Measurements from ENCODE around the gene LIF.
"Not testable (repeated sequence)": the region's sequence is repeated elsewhere in the genome, so short reads cannot be mapped to it uniquely, and the experiment has no call there.

Gene LIF

DNA sequence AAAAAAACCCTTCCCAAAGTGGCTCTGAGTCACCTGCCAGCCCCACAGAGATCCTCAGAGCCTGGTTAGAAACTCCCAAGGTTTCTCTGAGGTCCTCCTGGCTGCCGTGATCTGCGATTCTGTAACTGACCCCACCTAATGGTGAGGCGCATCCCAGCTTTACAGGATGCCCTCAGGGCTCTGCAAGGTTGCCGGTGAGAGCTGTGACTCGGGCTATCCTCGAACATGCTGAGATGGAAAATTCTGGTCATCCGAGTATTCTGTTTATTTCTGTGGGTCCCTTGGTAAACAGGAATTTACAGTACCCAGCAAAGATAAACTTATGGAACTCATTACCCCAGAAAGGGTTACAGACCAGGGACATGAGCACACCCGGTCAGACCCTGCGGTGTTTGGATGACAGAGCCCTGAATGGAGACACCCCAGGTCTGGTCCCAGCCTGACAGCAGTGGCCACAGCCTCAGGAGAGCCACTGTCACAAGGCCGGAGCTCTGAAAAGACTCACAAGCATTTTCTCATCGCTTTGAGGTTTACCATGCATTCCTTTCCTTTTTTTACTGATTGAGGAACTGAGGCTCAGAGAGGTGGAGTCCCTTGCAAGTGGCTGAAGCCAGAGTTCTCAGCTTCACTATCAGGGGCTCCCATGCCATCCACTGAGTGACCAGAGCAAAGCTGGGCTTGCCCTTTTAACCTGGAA is 22.2 kb downstream of the LIF start:
- FAIRE-seq, result peak; percentile 75

DNA sequence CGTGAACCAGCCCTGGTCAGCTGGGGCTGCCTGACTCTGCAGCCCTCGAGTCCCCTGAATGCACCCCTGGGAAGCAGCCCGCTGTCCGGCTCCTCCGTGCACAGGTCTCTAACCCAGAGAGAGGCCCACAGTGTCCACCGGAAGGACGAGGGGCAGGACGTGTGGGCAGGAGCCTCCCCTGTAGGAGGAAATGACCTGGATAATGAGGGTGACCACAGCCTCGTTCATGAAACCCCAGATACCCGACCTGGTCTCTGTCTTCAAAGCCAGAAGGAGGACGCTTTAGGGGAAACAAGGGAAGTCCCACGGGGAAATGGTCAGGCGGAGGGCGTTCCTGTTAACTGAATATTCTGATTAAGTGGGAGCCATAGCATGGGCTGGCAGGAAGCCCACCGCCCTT is 23.3 kb downstream of the LIF start:
- FAIRE-seq, result no peak

DNA sequence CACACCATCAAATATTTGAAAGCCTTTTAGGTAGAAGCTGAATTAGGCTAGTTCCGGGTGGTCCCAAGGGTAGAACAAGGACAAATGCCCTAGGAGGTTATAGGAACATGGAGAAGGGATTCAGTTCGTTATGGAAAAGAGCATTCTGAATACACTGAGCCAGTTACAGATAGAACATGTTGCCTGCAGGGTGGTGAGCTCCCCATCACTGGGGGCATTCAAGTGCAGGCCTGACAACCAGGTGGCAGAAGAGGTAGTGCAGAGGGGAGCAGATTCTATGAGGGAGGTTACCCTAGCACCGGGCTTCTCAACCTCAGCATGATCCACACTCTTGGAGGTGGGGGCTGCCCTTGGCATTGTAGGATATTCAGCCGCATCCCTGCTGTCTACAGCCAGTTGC is 24.2 kb downstream of the LIF start:
- no peak for FAIRE-seq

DNA sequence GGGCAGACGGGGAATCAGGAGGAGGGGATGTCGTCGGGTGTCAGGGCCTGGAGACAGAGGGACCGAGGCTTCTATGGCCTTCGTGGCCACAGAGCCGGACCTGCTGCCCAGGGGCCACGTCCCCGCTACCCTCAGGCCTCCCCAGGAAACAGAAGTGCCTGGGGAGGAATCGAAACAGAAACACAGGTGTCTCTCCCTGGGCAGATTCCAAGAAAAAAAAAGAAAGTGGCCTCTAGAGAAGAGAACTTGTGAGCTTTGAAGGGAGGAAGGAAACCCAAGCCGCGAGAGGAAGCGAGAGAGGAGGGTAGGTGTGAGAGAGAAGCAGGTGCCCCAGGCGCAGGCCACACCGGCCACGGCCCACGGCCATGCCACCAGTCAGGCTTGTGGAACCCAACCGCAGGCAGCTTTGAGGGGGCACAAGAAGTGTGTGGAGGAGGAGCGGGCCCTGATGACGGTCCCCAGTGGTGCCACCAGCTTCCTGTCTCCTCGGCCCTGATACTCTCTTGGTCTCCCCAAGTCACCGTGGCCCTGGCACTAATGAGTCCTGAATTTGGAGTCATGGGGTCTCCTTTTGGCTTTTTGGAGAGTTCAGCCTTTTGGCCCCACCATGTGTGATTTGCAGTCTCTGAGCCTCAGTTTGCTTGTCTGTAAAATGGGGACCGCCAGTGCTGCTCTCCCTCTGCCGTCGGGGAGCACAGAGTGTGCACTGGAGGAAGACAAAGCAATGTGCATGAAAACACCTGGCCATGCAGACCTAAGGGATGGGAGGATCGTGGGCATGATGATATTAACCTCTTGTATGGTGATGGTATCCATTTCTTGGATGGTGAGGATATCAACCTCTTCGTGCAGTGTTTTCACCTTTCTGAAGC is 25.2 kb downstream of the LIF start:
- FAIRE-seq, result no peak

DNA sequence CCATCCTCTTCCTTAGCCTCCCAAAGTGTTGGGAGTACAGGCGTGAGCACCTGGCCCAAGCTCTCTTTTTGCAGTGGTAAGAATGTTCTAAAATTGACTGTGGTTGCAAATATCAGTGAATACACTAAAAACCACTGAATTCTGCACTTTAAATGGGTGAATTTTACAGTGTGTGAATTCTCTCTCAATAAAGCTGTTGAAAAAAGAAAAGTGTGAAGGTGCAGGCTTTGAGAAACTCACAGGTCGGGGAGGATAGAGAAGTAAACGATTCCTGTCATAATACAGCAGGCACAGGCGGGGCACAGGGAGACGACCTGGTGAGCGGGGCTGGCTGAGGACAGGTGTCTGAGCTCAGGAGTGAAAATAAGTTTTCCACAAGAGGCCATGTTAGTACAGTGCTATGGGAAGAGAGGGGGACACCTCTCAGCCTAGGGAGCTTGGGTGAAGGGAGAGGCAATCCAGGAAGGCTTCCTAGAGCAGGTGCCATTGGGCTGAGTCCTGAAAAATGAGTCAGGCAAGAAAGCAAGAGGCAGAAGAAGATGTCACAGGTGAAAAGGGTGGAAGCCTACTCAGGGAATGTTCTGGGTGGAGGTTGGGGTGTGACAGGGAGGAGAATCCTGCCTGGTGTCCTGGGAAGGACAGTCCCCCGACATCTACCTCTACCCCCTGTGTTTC is 26.1 kb downstream of the LIF start:
- no peak for FAIRE-seq

DNA sequence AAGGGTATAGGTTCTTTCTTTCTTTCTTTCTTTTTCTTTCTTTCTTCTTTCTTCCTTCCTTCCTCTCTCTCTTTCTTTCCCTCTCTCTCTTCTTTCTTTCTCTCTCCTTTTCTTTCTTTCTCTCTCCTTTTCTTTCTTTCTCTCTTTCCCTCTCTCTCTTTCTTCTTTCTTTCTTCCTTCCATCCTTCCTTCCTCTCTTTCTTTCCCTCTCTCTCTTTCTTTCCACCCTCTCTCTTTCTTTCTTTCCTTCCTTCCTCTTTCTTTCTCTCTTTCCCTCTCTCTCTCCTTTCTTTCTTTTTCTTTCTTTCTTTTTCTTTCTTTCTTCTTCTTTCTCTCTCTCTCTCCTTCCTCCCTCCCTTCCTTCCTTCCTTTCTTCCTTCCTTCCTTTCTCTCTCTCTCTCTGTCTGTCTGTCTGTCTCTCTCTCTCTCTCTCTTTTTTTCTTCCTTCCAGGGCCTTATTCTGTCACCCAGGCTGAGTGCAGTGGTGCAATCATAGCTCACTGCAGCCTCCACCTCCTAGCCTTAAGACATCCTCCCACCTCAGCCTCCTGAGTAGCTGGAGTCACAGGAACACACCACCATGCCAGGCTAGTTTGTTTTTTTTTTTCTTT is 26.8 kb downstream of the LIF start:
- FAIRE-seq, result no peak

DNA sequence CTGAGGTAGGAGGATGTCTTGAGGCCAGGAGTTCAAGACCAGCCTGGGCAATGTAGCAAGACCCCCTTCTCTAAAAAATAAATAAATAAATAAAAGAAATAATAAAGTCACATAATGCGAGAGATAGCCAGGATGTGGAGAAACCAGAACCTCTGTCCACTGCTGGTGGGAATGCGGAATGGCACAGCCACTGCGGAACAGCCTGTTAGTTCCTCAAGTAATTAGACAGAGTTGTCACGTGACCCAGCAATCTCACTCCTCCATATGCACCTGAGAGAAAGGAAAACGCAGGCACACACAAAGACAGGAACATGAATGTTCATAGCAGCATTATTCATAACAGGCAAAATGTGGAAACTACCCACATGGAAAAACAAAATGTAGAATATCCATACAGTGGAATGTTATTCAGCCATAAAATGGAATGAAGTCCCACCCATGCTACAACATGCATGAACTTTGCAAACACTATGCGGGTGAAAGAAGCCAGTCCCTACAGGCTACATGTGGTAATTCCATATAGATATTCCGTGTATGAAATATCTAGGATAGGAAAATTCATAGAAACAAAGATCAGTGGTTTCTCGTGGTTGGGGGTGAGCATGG is 27.4 kb downstream of the LIF start:
- no peak for FAIRE-seq

DNA sequence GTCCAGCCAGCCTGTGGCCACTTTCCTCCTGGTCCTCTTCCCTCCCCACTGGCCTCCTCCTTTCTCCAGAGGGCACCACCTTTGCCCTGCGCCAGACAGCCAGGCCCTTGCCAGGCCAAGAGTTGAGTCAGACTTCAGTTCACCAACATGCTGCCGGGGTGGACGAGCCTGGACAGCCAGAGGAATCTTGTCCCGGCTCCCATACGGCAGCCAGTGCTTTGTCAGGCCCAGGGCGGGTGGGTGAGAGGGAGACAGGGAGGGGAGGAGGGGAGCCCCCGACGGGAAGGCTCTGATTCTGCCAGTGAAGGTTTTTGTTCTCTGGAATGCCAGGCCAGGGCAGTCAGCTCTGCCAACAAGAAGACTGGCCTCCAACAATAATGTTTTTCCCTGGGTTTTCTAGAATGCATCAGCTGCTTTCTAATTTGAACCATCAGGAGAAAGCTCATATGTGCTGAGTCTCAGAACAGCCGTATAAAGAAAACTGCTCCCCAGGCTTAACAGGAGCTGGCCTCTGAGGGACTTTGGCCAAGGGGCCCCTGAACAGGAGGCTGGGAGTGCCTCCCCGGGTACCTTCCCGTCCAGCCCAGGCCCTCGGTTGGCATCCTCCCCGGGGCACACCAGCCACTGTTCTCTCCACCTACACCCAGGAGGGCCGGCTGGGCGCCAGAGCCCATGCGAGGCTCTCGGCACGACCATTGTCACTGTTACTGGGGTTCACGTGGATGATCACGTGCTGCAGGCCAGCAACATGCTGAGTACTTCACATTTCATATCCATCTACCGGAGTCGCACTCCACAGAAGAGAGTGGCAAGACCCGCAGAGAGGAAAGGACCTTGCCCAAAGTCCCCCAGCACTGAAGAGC is 28.6 kb downstream of the LIF start:
- peak; percentile 8 for FAIRE-seq

DNA sequence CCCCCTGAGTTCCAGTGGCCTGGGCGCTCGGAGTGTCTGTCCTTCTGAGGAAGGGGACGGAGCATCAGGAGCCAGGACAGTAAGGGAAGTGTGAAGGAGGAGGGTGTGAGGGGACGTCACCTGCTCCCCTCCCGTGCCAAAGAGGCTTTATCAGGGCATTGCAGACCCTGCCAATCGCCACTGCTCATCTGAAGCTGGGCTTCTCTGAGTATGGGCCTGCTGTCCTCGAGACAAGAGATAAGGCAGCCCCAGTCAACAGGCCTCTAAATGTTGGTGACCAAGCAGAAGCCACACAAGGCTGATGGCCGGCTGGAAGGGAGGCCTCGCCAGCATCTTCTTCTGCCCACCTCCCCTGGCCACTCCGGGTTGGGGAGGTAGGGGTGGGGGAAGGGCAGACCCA is 29.8 kb downstream of the LIF start:
- no peak for FAIRE-seq

DNA sequence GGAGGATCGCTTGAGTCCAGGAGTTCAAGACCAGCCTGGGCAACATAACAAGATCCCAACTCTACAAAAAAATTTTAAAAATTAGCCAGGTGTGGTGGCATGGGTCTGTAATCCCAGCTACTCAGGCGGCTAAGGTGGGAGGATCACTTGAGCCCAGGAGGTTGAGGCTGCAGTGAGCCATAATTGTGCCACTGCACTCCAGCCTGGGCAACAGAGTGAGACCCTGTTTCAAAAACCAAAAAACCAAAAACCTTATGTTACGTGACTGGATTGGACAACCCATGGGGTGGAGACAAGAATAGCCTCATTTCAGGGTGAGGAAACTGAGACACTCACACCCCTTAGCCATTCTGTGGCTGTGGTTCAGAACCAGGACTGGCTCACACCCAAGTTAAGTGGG is 30.3 kb downstream of the LIF start:
- not testable (repeated sequence) for FAIRE-seq

DNA sequence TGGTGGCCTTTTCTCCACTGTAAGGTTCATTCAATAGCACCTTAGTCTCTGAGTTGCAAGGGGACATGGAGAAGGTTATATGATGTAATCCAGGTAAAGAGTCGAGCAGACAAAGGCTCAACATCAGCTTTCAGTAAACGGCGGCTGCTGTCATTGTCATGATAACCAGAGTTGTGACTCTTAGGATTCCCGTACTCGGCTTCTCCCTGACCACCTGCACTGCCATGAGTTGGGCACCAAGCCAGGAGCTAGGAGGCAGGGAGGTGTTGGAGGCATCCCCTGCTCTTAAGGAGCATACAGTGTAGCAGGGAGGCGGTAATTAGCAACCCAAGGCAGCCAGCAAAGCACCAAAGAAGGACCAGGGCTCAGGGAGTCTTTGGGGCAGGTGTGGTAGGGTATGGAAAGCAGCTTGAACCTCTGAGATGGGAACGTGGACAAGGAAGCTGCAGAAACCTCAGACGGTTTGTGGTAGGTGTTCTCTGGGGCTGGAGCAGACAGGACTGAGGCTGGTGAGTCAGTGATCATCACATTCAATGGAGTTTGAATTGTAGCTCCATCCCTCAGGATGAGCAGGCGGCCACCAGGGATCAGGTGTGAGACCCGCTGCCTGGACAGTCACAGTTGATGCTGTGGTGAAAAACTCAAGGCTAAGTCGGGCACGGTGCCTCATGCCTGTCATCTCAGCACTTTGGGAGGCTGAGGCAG is 31.7 kb downstream of the LIF start:
- no peak for FAIRE-seq

DNA sequence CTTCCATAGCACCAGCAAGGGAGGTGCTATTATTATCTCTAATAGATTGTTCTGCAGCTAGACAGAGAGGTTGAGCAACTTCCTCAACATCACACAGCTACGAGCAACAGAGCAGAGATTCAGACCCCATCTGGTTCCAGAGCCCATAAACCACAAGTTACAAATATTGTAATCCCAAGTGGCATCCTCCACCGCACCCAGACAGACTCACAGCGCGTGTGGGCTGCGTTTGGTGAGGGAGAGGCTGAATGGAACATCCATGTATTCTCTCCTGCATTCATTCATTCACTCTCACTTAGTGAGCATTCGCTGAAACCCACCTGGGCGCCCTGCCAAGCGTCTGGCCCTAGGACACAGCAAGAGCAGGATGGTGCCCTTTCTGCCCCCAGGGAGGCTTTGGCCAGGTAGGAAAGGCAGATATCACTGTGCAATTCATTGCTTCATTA is 33.5 kb downstream of the LIF start:
- FAIRE-seq, result no peak

DNA sequence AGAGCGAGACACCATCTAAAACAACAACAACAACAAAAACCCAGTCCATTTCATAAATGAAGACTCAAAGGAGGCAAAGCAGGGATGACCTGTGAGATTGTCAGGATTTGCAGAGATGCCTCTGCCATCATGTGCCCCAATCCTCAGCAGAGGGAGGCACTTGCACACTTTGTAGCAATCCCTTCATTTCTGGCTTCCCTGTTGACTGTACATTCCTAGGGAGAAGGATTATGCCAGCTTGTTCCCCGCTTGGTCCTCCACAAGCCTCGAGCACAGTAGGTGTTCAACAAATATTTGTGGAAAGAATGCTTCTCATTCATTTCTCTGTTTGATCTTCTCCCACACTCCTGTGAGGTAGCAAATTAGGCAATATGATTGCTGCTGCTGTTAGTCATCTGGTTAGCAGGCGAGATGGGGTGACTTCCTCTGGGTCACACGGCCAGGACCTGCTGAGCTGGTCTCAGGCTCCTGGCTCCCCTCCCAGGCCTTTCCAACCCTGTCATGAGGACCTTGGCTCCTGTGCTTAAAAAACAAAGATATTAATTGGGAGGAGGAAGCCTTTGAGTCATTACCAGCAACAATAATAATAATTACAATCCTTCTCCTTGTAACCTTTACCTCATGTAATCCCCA is 34.1 kb downstream of the LIF start:
- FAIRE-seq, result peak; percentile 100

DNA sequence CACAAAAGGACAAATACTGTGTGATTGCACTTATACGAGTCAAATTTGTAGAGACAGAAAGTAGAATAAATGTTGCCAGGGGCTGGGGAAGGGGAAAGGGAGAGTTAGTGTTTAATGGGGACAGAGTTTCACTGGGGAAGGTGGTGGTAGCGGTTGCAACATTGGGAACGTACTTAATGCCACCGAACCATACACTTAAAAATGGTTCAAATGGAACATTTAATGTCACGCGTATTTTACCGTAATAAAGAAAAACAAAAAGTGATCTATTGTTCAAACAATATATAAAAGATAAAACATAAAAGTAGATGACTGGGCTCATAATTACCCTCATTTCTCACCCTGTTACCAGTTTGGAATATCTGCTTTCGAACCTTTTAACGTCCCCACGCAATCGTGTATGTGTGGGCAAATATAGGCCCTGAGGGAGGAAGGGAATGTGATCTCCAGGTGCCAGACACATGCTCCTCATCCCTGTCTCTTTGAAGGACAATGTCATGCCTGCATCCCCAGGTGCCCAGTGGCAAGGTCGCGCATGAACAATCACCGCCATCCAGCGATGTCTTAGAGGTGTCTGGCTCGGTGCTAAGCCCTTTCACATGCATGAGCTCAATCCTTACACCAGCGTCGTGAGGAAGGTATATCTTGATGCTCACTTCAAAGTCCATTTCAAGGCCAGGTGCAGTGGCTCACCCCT is 35.3 kb downstream of the LIF start:
- FAIRE-seq, result peak; percentile 27

DNA sequence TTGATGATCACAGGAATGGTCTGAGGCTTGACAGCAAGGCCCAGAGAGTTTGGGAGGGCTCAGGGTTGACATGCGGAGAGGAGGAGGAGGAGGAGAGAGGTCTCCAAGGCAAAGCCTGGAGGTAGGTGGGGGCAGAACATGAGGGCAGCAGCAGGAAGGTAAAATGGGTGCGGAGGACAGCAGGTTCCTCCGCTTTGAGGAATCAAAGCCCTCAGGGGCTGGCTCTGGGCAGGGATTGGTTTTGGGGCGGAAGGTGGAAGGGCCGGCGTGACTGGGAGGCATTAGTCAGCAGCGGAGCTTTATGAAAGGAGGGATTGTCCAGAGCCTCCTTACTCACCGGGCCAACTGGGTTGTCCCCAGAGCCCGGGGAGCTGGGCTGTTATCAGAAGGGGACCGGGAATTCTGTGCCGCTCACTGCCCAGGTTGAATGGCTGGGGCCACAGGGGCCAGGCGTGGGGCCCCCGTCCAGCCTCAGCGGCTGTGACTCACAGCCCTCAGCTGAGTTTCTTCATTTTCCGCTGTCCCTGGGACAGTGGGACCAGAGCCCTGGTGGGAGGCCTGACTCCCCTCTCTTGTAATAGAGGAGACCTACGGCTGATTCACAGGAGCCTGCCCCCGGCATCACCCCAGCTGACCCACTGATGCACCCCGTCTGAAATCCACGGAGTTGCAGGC is 36.2 kb downstream of the LIF start:
- FAIRE-seq, result peak; percentile 97

DNA sequence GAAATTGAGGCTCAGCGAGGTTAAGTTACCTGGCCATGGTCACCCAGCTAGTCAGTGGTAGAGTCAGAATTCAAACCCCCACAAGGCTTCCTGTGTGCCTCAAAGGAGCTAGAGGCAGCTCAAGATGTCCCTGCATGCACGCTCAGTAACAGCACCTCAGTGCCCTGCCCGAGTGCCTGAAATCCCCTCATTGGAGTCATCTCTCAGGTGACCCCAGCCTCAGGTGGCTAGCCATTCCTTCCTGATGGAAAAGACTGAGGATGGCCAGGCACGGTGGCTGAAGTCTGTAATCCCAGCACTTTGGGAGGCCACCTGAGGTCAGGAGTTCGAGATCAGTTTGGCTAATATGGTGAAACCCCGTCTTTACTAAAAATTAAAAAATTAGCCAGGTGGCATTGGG is 36.9 kb downstream of the LIF start:
- no peak for FAIRE-seq

DNA sequence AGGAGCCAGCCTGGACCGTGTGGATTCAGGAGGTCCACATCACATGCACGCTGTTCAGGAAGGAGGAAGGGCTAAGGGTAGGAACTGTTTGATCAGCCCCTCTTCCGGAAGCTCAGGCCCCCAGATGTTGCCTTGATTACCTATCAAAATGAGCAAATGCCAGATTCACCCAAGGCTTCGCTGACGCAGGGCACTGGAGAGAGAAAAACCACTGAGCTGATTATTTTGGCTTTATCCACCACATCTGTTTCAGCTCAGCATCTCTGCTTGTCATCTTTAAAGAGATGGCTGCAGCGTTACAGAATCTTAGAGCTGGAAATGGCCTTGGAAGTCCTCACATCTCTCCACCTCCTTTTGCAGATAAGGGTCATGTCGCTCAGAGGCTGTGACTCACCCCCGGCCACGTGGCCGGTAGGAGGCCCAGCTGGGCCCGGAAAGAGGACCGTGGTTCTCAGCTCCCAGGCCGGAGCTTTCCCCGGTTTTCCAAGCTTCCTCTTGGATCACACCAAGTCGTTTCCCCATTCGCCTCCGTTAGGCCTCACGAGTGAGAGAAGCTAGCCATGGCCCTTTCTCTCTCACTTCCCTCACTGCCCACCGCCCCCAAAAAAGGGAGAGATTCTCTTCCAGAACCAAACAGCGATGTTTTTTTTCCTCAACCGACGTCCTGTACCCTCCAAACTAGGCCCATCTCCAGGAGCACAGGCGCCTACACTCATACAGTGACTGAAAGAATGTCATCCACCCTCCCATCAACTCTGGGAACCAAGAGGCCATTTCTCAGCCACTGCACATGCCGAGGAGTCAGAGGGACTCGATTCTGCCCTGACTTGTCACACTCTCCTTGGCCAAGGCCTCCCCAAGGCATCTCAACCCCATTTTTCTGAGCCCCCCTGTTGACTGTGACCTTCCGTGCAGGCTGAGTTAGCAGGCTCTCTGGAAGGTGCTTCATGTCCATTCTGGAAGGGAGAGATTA is 37.6 kb downstream of the LIF start:
- FAIRE-seq, result peak; percentile 66

DNA sequence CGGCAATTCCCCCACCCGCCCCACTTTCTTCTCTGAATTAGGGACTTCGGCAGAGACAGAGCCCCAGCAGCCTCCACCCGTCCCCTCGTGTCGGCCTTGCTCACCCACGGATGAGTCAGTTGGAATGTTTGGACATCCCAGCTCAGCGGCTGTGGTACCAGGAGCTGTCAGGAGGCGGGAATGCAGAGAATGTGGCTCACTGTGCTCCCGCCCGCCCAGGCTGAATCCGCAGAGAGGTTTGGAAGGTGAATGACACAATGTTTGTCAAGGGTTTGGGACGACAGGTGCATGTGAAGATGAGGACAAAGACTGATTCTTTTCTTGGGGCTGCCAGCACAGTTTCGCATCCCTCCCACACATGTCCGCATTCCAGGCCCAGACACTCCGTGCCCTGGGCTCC is 39.6 kb downstream of the LIF start:
- no peak for FAIRE-seq

Measured in G401.6 (cell line).